RWPE2 (cell line): ENCODE results near the gene ADD1.

Experiments used
- ATAC-seq: fragments of 200-7000 bp; cut with Tn5 transposase; 3 replicates; pipeline ENCODE4 v1.9.1; 2021; ENCODE audit warnings: low read depth
- DNase-seq: peaks from one replicate; pipeline ENCODE4 v3.0.0-alpha.2; 2020; ENCODE audit warnings: low spot score
- H3K27ac ChIP-seq: fragments of 450-650 bp; 2 replicates; pipeline ENCODE4 v1.5.1; 2017; ENCODE audit warnings: mild to moderate bottlenecking; ENCODE audit not compliant: poor library complexity, severe bottlenecking
- H3K27me3 ChIP-seq: fragments of 250-450 bp; sonication (Bioruptor Pico); 2 replicates; pipeline ENCODE4 v1.5.1; 2021; ENCODE audit warnings: mild to moderate bottlenecking, moderate library complexity; ENCODE audit not compliant: insufficient read depth, poor library complexity, severe bottlenecking
- H3K36me3 ChIP-seq: fragments of 250-450 bp; sonication (Bioruptor Pico); 2 replicates; pipeline ENCODE4 v1.5.1; 2020; ENCODE audit warnings: low read depth, mild to moderate bottlenecking, moderate library complexity
- H3K4me1 ChIP-seq: fragments of 250-450 bp; sonication (Bioruptor Pico); 2 replicates; pipeline ENCODE4 v1.5.1; 2021; ENCODE audit warnings: mild to moderate bottlenecking, moderate library complexity; ENCODE audit not compliant: insufficient read depth, poor library complexity, severe bottlenecking
- H3K4me3 ChIP-seq: fragments of 250-450 bp; sonication (Bioruptor Pico); 2 replicates; pipeline ENCODE4 v1.5.1; 2021; ENCODE audit warnings: mild to moderate bottlenecking, moderate library complexity; ENCODE audit not compliant: severe bottlenecking
- H3K9me3 ChIP-seq: fragments of 250-450 bp; sonication (Bioruptor Pico); 2 replicates; pipeline ENCODE4 v1.5.1; 2021; ENCODE audit warnings: mild to moderate bottlenecking, moderate library complexity; ENCODE audit not compliant: severe bottlenecking
- CTCF ChIP-seq: fragments of 450-650 bp; IDR thresholded peaks from one replicate; pipeline ENCODE4 v1.5.1; 2017; ENCODE audit warnings: mild to moderate bottlenecking, moderate library complexity; ENCODE audit not compliant: poor library complexity, severe bottlenecking

The ADD1 gene

GRCh38 chr4:2860391-2861348 is 17.0 kb downstream of the ADD1 start:
- Histone ChIP-seq H3K4me1 (peaks cover 12% of the 10 kb centered on the region), H3K27ac (no peak overlapping the region), H3K4me3 (no peak overlapping the region), H3K9me3 (no peaks in the 10 kb centered on the region), H3K27me3 (no peaks in the 10 kb centered on the region), H3K36me3 (peaks cover 5% of the 10 kb centered on the region; the same call in 1 of the 2 replicates)
- ATAC-seq (peak; percentile 29; the same call in 1 of the 3 replicates), DNase-seq (no peak)
- TF ChIP-seq CTCF, result no peak

GRCh38 chr4:2861631-2862436 is 18.2 kb downstream of the ADD1 start:
- ATAC-seq (no peak), DNase-seq (no peak)
- Histone ChIP-seq H3K27ac (no peak overlapping the region), H3K27me3 (no peaks in the 10 kb centered on the region), H3K4me1 (peaks cover 12% of the 10 kb centered on the region), H3K9me3 (no peaks in the 10 kb centered on the region), H3K36me3 (peaks cover 5% of the 10 kb centered on the region; the same call in 1 of the 2 replicates), H3K4me3 (no peak overlapping the region)
- TF ChIP-seq CTCF, result no peak

- H3K36me3 ChIP-seq, result peaks cover 5% of the 10 kb centered on the region; the same call in 1 of the 2 replicates
- no peak for TF ChIP-seq CTCF
- no peak for ATAC-seq
- H3K9me3 ChIP-seq, result no peaks in the 10 kb centered on the region
- peaks cover 12% of the 10 kb centered on the region for H3K4me1 ChIP-seq
- no peak overlapping the region for H3K4me3 ChIP-seq
- DNase-seq, result no peak
- no peaks in the 10 kb centered on the region for H3K27me3 ChIP-seq
- no peak overlapping the region for H3K27ac ChIP-seq
Observed at GRCh38 chr4:2862528-2862927, 18.9 kb downstream of the ADD1 start.

GRCh38 chr4:2863649-2864048 is 20.0 kb downstream of the ADD1 start:
- Histone ChIP-seq H3K4me3 (no peak overlapping the region), H3K27ac (no peak overlapping the region), H3K4me1 (peaks cover 12% of the 10 kb centered on the region), H3K27me3 (no peaks in the 10 kb centered on the region), H3K9me3 (no peaks in the 10 kb centered on the region), H3K36me3 (peaks cover 5% of the 10 kb centered on the region; the same call in 1 of the 2 replicates)
- no peak for TF ChIP-seq CTCF
- ATAC-seq (no peak), DNase-seq (no peak)
